Transverse colon (tissue), 3 donors: ENCODE results near the gene KRT74.

Experiments
- CTCF ChIP-seq, 5 experiments: fragments of 200-600 bp in 3 of 5; fragments of 450-650 bp in 2 of 5; sonication (generic) in 3 of 5; IDR thresholded peaks; 1 replicate in 2 of 5; 2 replicates in 3 of 5; pipeline ENCODE4 v1.5.1; 2016 to 2017; ENCODE audit warnings: antibody characterized with exemption in 5 of 5, inconsistent platforms in 3 of 5, mild to moderate bottlenecking in 2 of 5, moderate library complexity in 1 of 5
- POLR2A ChIP-seq: fragments of 450-650 bp; IDR thresholded peaks from one replicate; pipeline ENCODE4 v1.6.1; 2016; ENCODE audit warnings: antibody characterized with exemption, mild to moderate bottlenecking, moderate library complexity

GRCh38 chr12:52579468-52580465 lies 6.1 kb upstream of the KRT74 start:
- TF ChIP-seq CTCF (IDR thresholded peaks at IDR 0.05) = no peak
- TF ChIP-seq POLR2A = no peak
